ENCODE results near the gene ZNF324. TPM values are rescaled to one million over a fixed set of nuclear protein-coding genes. Genes with fewer than 3 reads are reported as not detected.

The ZNF324 gene
- total and polyA plus RNA-seq, 8 donors = 7.1 to 10.1 (median 8.6) TPM

DNA sequence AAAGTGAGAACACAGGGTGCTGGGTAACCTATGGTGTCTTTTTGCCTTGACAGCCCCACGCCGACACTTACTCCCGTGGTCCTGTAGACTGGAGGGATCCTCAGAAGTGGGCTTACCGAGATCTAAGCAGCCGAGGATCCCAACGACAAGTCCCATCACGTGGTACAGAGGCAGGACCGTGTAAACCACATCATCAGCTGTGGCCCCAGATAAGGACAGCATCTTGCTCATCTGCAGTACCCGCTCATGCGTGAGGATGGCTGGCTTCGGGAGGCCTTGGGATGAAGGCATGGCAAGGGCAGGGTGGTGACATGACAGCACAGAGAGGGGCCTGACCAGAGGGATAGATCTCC, 42.8 kb downstream of the ZNF324 start:
- H3K9me3 ChIP-seq = peaks cover 0 to 8% of the 10 kb centered on the region in 2 donors
- H3K4me1 ChIP-seq = peaks cover 0 to 10% of the 10 kb centered on the region in 2 donors
- TF ChIP-seq, protein P1, sequence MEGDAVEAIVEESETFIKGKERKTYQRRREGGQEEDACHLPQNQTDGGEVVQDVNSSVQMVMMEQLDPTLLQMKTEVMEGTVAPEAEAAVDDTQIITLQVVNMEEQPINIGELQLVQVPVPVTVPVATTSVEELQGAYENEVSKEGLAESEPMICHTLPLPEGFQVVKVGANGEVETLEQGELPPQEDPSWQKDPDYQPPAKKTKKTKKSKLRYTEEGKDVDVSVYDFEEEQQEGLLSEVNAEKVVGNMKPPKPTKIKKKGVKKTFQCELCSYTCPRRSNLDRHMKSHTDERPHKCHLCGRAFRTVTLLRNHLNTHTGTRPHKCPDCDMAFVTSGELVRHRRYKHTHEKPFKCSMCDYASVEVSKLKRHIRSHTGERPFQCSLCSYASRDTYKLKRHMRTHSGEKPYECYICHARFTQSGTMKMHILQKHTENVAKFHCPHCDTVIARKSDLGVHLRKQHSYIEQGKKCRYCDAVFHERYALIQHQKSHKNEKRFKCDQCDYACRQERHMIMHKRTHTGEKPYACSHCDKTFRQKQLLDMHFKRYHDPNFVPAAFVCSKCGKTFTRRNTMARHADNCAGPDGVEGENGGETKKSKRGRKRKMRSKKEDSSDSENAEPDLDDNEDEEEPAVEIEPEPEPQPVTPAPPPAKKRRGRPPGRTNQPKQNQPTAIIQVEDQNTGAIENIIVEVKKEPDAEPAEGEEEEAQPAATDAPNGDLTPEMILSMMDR (IDR thresholded peaks at IDR 0.05) = no peak
- no peaks in the 10 kb centered on the region for H3K36me3 ChIP-seq
- intact Hi-C loops (cut with DNase I) = no loop called here
- no peaks in the 10 kb centered on the region for H3K27me3 ChIP-seq
- ATAC-seq (no peak), DNase-seq (no peak)
- H3K27ac ChIP-seq = no peak overlapping the region
- no peak overlapping the region for H3K4me3 ChIP-seq

DNA sequence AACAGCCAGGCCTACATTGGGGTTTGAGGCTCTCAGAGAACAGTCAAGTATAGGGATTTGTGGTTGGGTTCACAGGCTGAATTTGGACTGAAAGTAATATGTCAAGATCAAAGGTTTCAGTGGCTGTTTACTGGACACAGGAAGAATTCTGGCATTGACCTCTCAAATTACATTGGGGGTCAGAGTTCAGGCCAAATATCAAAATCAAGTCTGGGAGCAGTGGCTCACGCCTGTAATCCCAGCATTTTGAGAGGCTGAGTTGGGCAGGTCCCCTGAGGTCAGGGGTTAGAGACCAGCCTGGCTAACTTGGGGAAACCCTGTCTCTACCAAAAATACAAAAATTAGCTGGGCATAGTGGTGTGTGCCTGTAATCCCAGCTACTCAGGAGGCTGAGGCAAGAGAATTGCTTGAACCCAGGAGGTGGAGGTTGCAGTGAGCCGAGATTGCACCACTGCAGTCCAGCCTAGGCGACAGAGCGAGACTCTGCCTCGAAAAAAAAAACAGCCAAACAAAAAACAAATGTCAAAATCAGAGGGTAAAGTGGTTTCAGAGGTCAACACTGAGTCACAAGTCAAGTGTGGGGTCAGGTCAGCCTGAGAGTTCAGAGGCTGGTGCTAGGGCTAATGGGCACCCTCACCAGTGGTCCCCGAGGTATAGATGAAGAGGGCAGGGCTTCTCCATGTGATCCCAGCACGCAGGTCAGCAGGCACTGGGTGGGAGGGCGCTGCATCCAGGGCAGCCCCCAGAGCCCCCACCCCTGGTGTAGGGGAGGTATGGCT, 43.4 kb downstream of the ZNF324 start:
- Histone ChIP-seq H3K4me1 (peaks cover 0 to 16% of the 10 kb centered on the region in 2 donors), H3K4me3 (no peak overlapping the region)

DNA sequence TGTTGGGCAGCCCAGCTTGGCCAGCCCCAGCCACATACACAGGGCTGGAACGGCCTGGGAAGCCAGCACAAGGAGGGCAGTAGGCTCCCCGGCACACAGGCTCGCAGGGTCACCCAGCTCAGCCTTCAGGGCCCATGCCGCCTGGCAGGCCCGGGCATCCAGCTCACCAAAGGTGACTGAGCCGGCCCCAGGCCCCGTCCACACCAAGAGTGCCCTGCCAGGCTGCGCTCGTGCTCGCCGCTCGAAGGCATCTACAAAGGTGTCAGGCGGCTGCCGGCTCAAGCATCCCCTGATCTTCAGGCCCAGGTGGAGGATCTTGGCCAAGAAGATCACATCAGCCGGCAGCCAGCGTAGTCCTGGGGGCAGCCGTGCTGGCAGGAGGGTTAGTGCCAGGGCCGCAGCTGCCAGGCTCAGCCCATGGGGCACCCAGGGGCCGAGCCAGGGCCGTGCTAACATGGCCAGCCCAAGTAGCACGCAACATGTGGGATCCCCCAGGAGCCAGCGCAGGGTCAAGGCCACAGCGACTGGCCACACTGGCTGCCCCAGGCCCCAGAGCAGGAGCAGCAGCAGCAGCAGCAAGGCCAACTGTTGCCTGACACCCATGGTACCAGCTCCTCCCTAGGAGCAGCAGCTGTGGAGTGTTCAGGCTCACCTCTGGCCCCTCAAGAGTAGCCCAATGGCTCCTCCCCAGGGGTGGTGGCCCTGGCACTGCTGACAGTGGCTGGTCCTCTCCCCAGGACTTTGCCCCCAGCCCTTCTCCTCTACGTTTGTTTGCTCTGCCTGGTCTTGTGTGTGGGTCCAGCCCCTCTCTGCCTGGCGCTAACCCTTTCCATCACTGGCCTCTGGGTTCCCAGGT, 44.7 kb downstream of the ZNF324 start, which contains the start of gene SLC27A5:
TSS of gene SLC27A5 (minus strand) at position 640 of the 856 bp plus-strand sequence. CDS start at position 603, 37 bp downstream.
- no peak for DNase-seq

More for the DNA sequence above, 43.4 kb downstream of the ZNF324 start:
- TF ChIP-seq, protein P1 (IDR thresholded peaks at IDR 0.05) = no peak
- H3K36me3 ChIP-seq = peaks cover 0 to 2% of the 10 kb centered on the region in 2 donors
- peaks cover 0 to 8% of the 10 kb centered on the region in 2 donors for H3K9me3 ChIP-seq
- no peaks in the 10 kb centered on the region for H3K27me3 ChIP-seq
- ATAC-seq = no peak
- intact Hi-C loops (cut with DNase I) = no loop called here
- no peak for DNase-seq
- no peak overlapping the region for H3K27ac ChIP-seq

DNA sequence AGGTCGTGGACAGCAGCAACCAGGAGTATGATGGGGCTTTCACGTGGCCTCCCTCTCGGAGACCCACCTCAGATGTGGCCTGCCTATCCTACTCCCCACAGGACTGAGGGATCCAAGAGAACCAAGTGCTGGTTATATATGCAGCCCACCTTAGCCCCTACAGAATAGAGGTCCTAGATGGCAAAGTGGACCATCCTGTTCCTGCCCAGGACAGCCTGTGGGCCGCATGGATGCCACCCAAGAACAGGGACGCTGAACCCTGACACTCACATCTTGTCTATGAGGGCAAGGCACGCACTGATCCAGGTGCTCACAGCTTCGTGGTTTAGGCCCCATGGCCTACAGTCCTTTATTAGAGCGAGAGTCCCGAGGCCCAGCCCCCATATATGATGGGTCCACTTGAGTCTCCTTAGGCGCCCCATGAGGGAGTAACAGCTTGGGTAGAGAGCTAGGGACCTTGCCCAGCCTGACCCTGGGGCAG, 46.4 kb downstream of the ZNF324 start:
- ATAC-seq (no peak), DNase-seq (no peak)
- Histone ChIP-seq H3K36me3 (peaks cover 0 to 25% of the 10 kb centered on the region in 2 donors), H3K9me3 (no peaks in the 10 kb centered on the region), H3K4me3 (peak overlapping the region in 1 of 2 donors; percentile 37), H3K4me1 (peaks cover 5 to 40% of the 10 kb centered on the region in 2 donors), H3K27me3 (no peaks in the 10 kb centered on the region), H3K27ac (peak overlapping the region in 1 of 2 donors; percentile 74)
- TF ChIP-seq, protein P1 (IDR thresholded peaks at IDR 0.05) = no peak
- intact Hi-C loops (cut with DNase I) = no loop called here

More for the DNA sequence above, 44.7 kb downstream of the ZNF324 start, which contains the start of gene SLC27A5:
- Histone ChIP-seq H3K27ac (no peak within 1 kb of the TSS), H3K36me3 (peaks cover 0 to 15% of the 10 kb centered on the region in 2 donors), H3K4me3 (no peak within 1 kb of the TSS), H3K27me3 (no peaks in the 10 kb centered on the region), H3K9me3 (peaks cover 0 to 8% of the 10 kb centered on the region in 2 donors), H3K4me1 (peaks cover 0 to 24% of the 10 kb centered on the region in 2 donors)
- intact Hi-C loops (cut with DNase I) = no loop called here
- TF ChIP-seq, protein P1 (IDR thresholded peaks at IDR 0.05) = no peak
- ATAC-seq = no peak

Data from left lung (tissue), 10 donors.